Vagina (tissue), 2 donors: ENCODE measurements around the gene PLAC9. TPM values are rescaled to one million over a fixed set of nuclear protein-coding genes. Genes with fewer than 3 reads are reported as not detected.

Source experiments
- DNase-seq, 2 donors: peaks; one replicate each; pipeline ENCODE4 v3.0.0-alpha.2; 2017; ENCODE audit errors: extremely low spot score in 2 of 2
- H3K27ac ChIP-seq: fragments of 200-600 bp; sonication (generic); one replicate; pipeline ENCODE4 v1.5.1; 2019
- H3K27me3 ChIP-seq: fragments of 200-600 bp; sonication (generic); one replicate; pipeline ENCODE4 v1.5.1; 2019
- H3K36me3 ChIP-seq, 2 donors: fragments of 200-600 bp; sonication (generic); one replicate each; pipeline ENCODE4 v1.5.1; 2017 to 2019
- H3K4me1 ChIP-seq: fragments of 200-600 bp; sonication (generic); one replicate; pipeline ENCODE4 v1.5.1; 2019
- H3K4me3 ChIP-seq, 2 donors: fragments of 200-600 bp; sonication (generic); 1 replicate in 1 of 2; 2 replicates in 1 of 2; pipeline ENCODE4 v1.5.1; 2016 to 2019
- H3K9me3 ChIP-seq: fragments of 200-600 bp; sonication (generic); one replicate; pipeline ENCODE4 v1.5.1; 2019
- CTCF ChIP-seq, 3 experiments: fragments of 450-650 bp in 2 of 3; fragments of 200-600 bp in 1 of 3; sonication (generic) in 1 of 3; IDR thresholded peaks; one replicate each; pipeline ENCODE4 v1.5.1; 2017 to 2019; ENCODE audit warnings: antibody characterized with exemption in 3 of 3, mild to moderate bottlenecking in 2 of 3, moderate library complexity in 2 of 3
- POLR2A ChIP-seq, 2 donors: fragments of 450-650 bp; IDR thresholded peaks; one replicate each; pipeline ENCODE4 v1.6.1; 2017; ENCODE audit warnings: antibody characterized with exemption in 2 of 2, mild to moderate bottlenecking in 2 of 2, moderate library complexity in 2 of 2
- POLR2AphosphoS5 ChIP-seq, 2 donors: sonication (generic); formaldehyde crosslinking; IDR thresholded peaks; one replicate each; pipeline ENCODE4 v1.9.0; 2017; ENCODE audit warnings: antibody characterized with exemption in 2 of 2, mild to moderate bottlenecking in 2 of 2, low read depth in 1 of 2; ENCODE audit not compliant: insufficient read depth in 1 of 2
- intact Hi-C: fragments of 100-400 bp; cut with DNase I; formaldehyde crosslinking; loops from one replicate; pipeline ENCODE4 v1.15.1; 2023
- total RNA-seq: library from RNA; depleted of rRNA; stranded (reverse); fragments of >200 nt; gene quantifications from one replicate; pipeline ENCODE4 v1.2.3, GENCODE V29; 2016

Gene PLAC9
- total RNA-seq, 1 donor from 2014 or later, result 61.4 TPM

GRCh38 chr10:80155696-80156215 is 23.2 kb downstream of the PLAC9 start:
- no peak for DNase-seq
- H3K36me3 ChIP-seq, result peaks cover 0 to 43% of the 10 kb centered on the region in 2 donors
- intact Hi-C loops, result no loop called here
- H3K4me3 ChIP-seq, result no peak overlapping the region
- H3K9me3 ChIP-seq, result no peaks in the 10 kb centered on the region
- H3K27me3 ChIP-seq, result no peaks in the 10 kb centered on the region
- peak overlapping the region; percentile 86 for H3K27ac ChIP-seq
- TF ChIP-seq POLR2A (IDR thresholded peaks at IDR 0.05) (no peak), POLR2AphosphoS5 (IDR thresholded peaks at IDR 0.05; ENCODE audit: insufficient read depth in 1 of 2, low read depth in 1 of 2) (no peak), CTCF (IDR thresholded peaks at IDR 0.05) (no peak)
- peaks cover 66% of the 10 kb centered on the region for H3K4me1 ChIP-seq

- Histone ChIP-seq H3K36me3 (peaks cover 0 to 47% of the 10 kb centered on the region in 2 donors), H3K27me3 (no peaks in the 10 kb centered on the region), H3K4me3 (no peak overlapping the region), H3K9me3 (no peaks in the 10 kb centered on the region), H3K4me1 (peaks cover 70% of the 10 kb centered on the region), H3K27ac (peak overlapping the region; percentile 86)
- intact Hi-C loops, result no loop called here
- no peak for TF ChIP-seq POLR2AphosphoS5 (IDR thresholded peaks at IDR 0.05; ENCODE audit: insufficient read depth in 1 of 2, low read depth in 1 of 2)
- TF ChIP-seq POLR2A (IDR thresholded peaks at IDR 0.05), result no peak
- TF ChIP-seq CTCF (IDR thresholded peaks at IDR 0.05), result no peak
- no peak for DNase-seq
These were observed 23.7 kb downstream of the PLAC9 start for GRCh38 chr10:80156216-80156615.

GRCh38 chr10:80157561-80157960 is 25.0 kb downstream of the PLAC9 start:
- intact Hi-C loops, result no loop called here
- DNase-seq, result no peak
- Histone ChIP-seq H3K27me3 (no peaks in the 10 kb centered on the region), H3K4me1 (peaks cover 78% of the 10 kb centered on the region), H3K4me3 (no peak overlapping the region), H3K9me3 (no peaks in the 10 kb centered on the region), H3K36me3 (peaks cover 0 to 53% of the 10 kb centered on the region in 2 donors), H3K27ac (peak overlapping the region; percentile 86)
- no peak for TF ChIP-seq POLR2A (IDR thresholded peaks at IDR 0.05)
- TF ChIP-seq POLR2AphosphoS5 (IDR thresholded peaks at IDR 0.05; ENCODE audit: insufficient read depth in 1 of 2, low read depth in 1 of 2), result no peak
- no peak for TF ChIP-seq CTCF (IDR thresholded peaks at IDR 0.05)

- Histone ChIP-seq H3K27me3 (no peaks in the 10 kb centered on the region), H3K36me3 (peaks cover 0 to 53% of the 10 kb centered on the region in 2 donors), H3K4me3 (no peak overlapping the region), H3K27ac (peak overlapping the region; percentile 86), H3K4me1 (peaks cover 80% of the 10 kb centered on the region), H3K9me3 (no peaks in the 10 kb centered on the region)
- intact Hi-C loops, result no loop called here
- TF ChIP-seq CTCF (IDR thresholded peaks at IDR 0.05) (no peak), POLR2AphosphoS5 (IDR thresholded peaks at IDR 0.05; ENCODE audit: insufficient read depth in 1 of 2, low read depth in 1 of 2) (no peak), POLR2A (IDR thresholded peaks at IDR 0.05) (no peak)
- DNase-seq, result no peak
These were observed 25.6 kb downstream of the PLAC9 start for GRCh38 chr10:80158126-80158525.

- Histone ChIP-seq H3K4me3 (no peak overlapping the region), H3K36me3 (peaks cover 0 to 59% of the 10 kb centered on the region in 2 donors), H3K4me1 (peaks cover 85% of the 10 kb centered on the region), H3K27ac (peak overlapping the region; percentile 86), H3K9me3 (no peaks in the 10 kb centered on the region), H3K27me3 (no peaks in the 10 kb centered on the region)
- intact Hi-C loops, result no loop called here
- peak; percentile 79 to 91 for TF ChIP-seq POLR2AphosphoS5 (IDR thresholded peaks at IDR 0.05; ENCODE audit: insufficient read depth in 1 of 2, low read depth in 1 of 2)
- no peak for TF ChIP-seq CTCF (IDR thresholded peaks at IDR 0.05)
- peak in 1 of 2 donors; percentile 97 for DNase-seq
These were observed 26.1 kb downstream of the PLAC9 start for GRCh38 chr10:80158598-80159127.
